Measurements from ENCODE around the gene TUBAL3. TPM values are rescaled to one million over a fixed set of nuclear protein-coding genes. Genes with fewer than 3 reads are reported as not detected.

Gene TUBAL3
- total RNA-seq, 2 donors from 2014 or later: not detected

DNA sequence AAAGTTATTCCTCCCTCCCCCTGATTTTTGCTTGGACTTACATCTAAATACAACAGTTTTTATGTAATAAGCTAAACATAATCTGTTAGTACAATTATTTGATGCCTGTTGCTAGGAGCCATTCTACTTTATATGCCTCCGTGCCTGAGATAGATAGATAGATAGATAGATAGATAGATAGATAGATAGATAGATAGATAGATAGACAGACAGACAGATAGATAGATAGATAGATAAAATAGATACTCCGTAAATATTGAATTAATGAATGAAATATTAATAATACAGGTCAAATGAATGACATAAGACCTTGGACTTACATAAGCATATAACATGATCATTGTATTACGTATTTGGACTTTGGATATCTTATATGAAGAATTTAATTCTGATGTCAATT is 30.7 kb upstream of the TUBAL3 start:
- H3K27ac ChIP-seq (ENCODE audit: low read depth, low read length): no peak overlapping the region
- Mint-ChIP-seq H3K4me3 (no peak overlapping the region), H3K9me3 (peaks cover 7% of the 10 kb centered on the region), H3K36me3 (ENCODE audit: low read depth) (peaks cover 15% of the 10 kb centered on the region), H3K27me3 (ENCODE audit: insufficient read depth) (no peaks in the 10 kb centered on the region), H3K4me1 (no peaks in the 10 kb centered on the region), H3K27ac (no peak overlapping the region)
- no peaks in the 10 kb centered on the region for H3K27me3 ChIP-seq (ENCODE audit: control insufficient read depth, insufficient read depth, low read length, poor library complexity, severe bottlenecking)
- TF ChIP-seq, protein P1, sequence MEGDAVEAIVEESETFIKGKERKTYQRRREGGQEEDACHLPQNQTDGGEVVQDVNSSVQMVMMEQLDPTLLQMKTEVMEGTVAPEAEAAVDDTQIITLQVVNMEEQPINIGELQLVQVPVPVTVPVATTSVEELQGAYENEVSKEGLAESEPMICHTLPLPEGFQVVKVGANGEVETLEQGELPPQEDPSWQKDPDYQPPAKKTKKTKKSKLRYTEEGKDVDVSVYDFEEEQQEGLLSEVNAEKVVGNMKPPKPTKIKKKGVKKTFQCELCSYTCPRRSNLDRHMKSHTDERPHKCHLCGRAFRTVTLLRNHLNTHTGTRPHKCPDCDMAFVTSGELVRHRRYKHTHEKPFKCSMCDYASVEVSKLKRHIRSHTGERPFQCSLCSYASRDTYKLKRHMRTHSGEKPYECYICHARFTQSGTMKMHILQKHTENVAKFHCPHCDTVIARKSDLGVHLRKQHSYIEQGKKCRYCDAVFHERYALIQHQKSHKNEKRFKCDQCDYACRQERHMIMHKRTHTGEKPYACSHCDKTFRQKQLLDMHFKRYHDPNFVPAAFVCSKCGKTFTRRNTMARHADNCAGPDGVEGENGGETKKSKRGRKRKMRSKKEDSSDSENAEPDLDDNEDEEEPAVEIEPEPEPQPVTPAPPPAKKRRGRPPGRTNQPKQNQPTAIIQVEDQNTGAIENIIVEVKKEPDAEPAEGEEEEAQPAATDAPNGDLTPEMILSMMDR (conservative IDR thresholded peaks at IDR 0.05): no peak
- H3K4me1 ChIP-seq (ENCODE audit: control insufficient read depth, insufficient read depth, low read length): no peaks in the 10 kb centered on the region
- no peak overlapping the region for H3K9ac ChIP-seq (ENCODE audit: extremely low read depth, low read length, poor library complexity, severe bottlenecking)
- peaks cover 17% of the 10 kb centered on the region for H3K36me3 ChIP-seq (ENCODE audit: control insufficient read depth, insufficient read depth, low read length)
- no peak for DNase-seq
- H3K4me3 ChIP-seq (ENCODE audit: low read length): no peak overlapping the region
- WGBS, 2 experiments (ENCODE audit: insufficient coverage in 1 of 2, insufficient read length in 1 of 2): 90% methylated on average over 2 of the region's 3 CpGs; no CpG with 5 or more reads in 1 of the 2 experiments
- H3K9me3 ChIP-seq (ENCODE audit: control insufficient read depth, low read length): peaks cover 12% of the 10 kb centered on the region

DNA sequence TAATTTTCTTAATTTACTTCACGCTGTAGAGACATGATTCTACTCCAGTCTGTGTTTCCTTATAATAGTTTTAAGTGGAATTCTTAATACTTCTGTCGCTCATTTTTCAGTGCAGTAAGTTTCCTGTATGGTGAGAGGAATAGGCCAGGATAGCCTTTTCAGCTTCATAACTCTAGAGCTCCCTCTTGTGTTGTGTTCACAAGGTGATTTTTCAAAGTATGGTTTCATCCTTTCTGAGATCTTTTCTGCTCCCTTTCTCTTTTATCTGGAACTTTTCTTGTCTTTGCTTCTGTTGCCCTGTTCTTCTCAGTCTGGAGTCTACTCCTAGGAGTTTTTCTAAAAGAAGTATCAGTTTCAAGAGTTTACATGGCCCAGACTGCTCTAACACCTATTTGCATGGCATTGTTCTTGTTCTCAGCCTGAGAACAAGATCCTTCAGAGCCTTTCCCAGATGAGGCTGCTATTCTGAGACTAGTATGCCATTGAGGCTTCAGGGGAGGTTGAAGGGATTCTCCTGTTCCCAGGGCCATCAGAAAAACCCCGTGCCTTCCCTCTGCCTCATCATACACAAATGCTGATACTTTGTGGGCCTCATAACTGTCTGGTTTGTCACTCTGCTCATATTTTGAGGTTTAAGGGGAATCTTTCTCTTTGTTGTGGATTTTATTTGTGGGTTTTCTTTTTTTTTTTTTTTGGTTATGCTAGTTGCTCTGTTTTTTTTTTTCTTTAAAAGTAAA is 29.6 kb upstream of the TUBAL3 start:
- Mint-ChIP-seq H3K36me3 (ENCODE audit: low read depth) (peaks cover 23% of the 10 kb centered on the region), H3K27ac (peak overlapping the region; percentile 24), H3K4me3 (no peak overlapping the region), H3K27me3 (ENCODE audit: insufficient read depth) (no peaks in the 10 kb centered on the region), H3K9me3 (peaks cover 7% of the 10 kb centered on the region), H3K4me1 (no peaks in the 10 kb centered on the region)
- no peaks in the 10 kb centered on the region for H3K27me3 ChIP-seq (ENCODE audit: control insufficient read depth, insufficient read depth, low read length, poor library complexity, severe bottlenecking)
- DNase-seq: no peak
- H3K27ac ChIP-seq (ENCODE audit: low read depth, low read length): no peak overlapping the region
- WGBS, 2 experiments (ENCODE audit: insufficient coverage in 1 of 2, insufficient read length in 1 of 2): 66% methylated on average over 3 of the region's 3 CpGs; no CpG with 5 or more reads in 1 of the 2 experiments
- peaks cover 12% of the 10 kb centered on the region for H3K9me3 ChIP-seq (ENCODE audit: control insufficient read depth, low read length)
- H3K4me3 ChIP-seq (ENCODE audit: low read length): no peak overlapping the region
- no peak overlapping the region for H3K9ac ChIP-seq (ENCODE audit: extremely low read depth, low read length, poor library complexity, severe bottlenecking)
- no peaks in the 10 kb centered on the region for H3K4me1 ChIP-seq (ENCODE audit: control insufficient read depth, insufficient read depth, low read length)
- TF ChIP-seq, protein P1 (conservative IDR thresholded peaks at IDR 0.05): peak; percentile 88
- peaks cover 28% of the 10 kb centered on the region for H3K36me3 ChIP-seq (ENCODE audit: control insufficient read depth, insufficient read depth, low read length)

DNA sequence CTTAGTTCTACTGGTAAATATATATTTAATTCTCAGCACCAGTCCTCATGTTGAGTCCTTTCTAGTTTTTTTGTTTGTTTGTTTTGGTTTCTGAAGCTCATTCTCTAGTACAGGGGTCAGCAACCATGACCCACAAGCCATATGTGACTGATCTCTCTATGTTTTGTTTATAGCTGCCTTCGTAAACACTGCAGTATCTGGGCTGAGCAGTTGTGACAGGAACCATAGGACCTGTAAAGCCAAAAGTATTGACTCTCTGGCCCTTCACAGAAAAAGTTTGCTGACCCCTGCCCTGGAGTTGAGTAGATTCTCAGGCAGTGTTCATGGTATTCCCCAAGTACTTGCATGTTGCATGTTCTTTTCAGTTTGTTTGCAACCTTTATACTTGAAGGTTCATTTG is 28.6 kb upstream of the TUBAL3 start:
- no peak for DNase-seq
- Histone ChIP-seq H3K4me1 (ENCODE audit: control insufficient read depth, insufficient read depth, low read length) (no peaks in the 10 kb centered on the region), H3K9ac (ENCODE audit: extremely low read depth, low read length, poor library complexity, severe bottlenecking) (no peak overlapping the region), H3K36me3 (ENCODE audit: control insufficient read depth, insufficient read depth, low read length) (peaks cover 31% of the 10 kb centered on the region), H3K27me3 (ENCODE audit: control insufficient read depth, insufficient read depth, low read length, poor library complexity, severe bottlenecking) (no peaks in the 10 kb centered on the region), H3K9me3 (ENCODE audit: control insufficient read depth, low read length) (peaks cover 12% of the 10 kb centered on the region), H3K27ac (ENCODE audit: low read depth, low read length) (no peak overlapping the region), H3K4me3 (ENCODE audit: low read length) (no peak overlapping the region)
- 90 to 91% methylated on average over 1 of the region's 1 CpG for WGBS, 2 experiments (ENCODE audit: insufficient coverage in 1 of 2, insufficient read length in 1 of 2)
- H3K4me1 Mint-ChIP-seq: no peaks in the 10 kb centered on the region
- H3K4me3 Mint-ChIP-seq: no peak overlapping the region
- peaks cover 24% of the 10 kb centered on the region for H3K36me3 Mint-ChIP-seq (ENCODE audit: low read depth)
- H3K9me3 Mint-ChIP-seq: peaks cover 7% of the 10 kb centered on the region
- TF ChIP-seq, protein P1 (conservative IDR thresholded peaks at IDR 0.05): no peak
- H3K27ac Mint-ChIP-seq: no peak overlapping the region
- no peaks in the 10 kb centered on the region for H3K27me3 Mint-ChIP-seq (ENCODE audit: insufficient read depth)
